ENCODE measurements around the gene HNF1B.

DNA sequence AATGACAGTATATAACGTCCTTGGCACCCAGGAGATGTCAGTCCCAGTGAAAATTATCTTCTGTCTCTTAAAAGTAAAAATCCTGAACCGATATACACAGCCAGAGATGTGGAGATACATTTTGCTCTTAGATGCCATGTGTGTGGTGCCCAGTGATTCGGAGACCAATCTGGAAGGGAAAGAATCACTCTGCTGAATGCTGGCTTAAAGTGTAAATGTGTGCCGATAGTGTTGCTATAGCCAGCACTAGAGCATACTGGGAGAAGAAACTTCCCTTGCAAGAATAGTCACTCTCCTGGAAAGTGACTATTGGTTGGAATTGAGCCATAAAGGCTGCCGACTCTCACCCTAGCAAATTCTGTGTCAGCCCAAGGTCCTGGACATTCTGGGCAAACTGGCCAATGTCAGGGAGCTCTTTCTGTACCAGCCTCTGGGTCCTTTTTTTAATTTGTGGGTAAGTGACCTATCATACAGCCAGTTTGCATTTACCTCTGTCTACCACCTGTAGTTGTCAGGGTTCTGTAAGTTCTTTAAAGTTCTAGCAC lies 44.2 kb upstream of the HNF1B start:
- TF ChIP-seq GATA3 (IDR thresholded peaks at IDR 0.05; ENCODE audit: low read depth, low read length) (no peak), GATA2 (IDR thresholded peaks at IDR 0.05; ENCODE audit: low read depth, low read length) (no peak)
